NCI-H510A treated with DMSO at 0.1 percent for 48 hours (cell line): ENCODE results near the gene DLG4.
A peak's percentile ranks its signal among the peaks of the same experiment; 100 is the strongest.
"Not testable (repeated sequence)": the region's sequence is repeated elsewhere in the genome, so short reads cannot be mapped to it uniquely, and the experiment has no call there.

ENCODE experiments used
- DNase-seq: peaks from one replicate; lab custom pipeline; 2025; lab: John Stamatoyannopoulos, UW

The DLG4 gene

GRCh38 chr17:7249214-7249613 lies 29.6 kb upstream of the DLG4 start:
- no peak for DNase-seq

DNA sequence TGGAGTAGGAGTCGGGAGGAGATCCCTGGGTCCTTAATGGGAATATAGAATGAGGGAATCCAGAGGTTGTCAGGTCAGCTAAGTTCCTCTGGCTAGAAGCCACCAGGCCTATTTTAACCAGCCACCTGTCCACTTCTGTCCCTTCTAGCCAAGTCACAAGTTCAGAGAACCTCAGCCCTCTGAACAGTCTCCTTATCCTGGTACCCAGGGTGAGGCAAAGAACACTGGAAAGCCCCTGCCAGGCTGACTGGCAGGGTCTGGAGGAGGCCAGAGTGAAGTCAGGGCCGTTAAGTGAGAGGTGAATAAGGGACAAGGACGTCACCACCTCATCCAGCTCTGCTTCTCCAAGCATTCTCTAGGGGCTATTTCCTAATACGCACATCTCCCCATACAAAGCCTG lies 29.2 kb upstream of the DLG4 start:
- no peak for DNase-seq

- DNase-seq: no peak
Measured at GRCh38 chr17:7246779-7247178, 27.1 kb upstream of the DLG4 start.

DNA sequence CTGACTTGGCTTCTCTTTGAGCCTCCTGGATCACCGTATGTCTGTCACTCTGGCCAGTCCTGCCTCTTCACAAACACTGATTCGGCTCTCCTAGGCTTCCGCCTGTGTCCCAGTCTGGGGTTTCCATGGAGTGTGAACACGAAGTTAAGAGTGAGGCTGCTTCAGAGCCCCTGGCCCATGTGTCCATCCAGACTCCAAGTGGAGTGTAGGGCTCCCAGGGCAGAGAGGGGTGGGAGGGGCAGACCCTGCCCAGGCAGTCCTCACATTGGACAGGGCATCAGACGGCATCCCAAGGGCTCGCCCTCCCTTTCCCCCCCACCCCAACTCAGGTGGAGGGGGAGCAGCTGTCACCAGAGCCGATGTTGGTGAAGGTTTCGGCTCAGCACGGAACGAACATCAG lies 24.2 kb upstream of the DLG4 start:
- not testable (repeated sequence) for DNase-seq

GRCh38 chr17:7243453-7243729 lies 23.8 kb upstream of the DLG4 start:
- no peak for DNase-seq

- peak; percentile 93 for DNase-seq
Measured at GRCh38 chr17:7242717-7243452, 23.2 kb upstream of the DLG4 start.

GRCh38 chr17:7241783-7242716 lies 22.4 kb upstream of the DLG4 start, which contains the start of gene GABARAP:
Gene GABARAP, minus strand, starts transcription at chr17:7242449. Its CDS starts 119 bp downstream, at chr17:7242330.
- DNase-seq: peak; percentile 93

GRCh38 chr17:7241090-7241733 lies 21.6 kb upstream of the DLG4 start:
- no peak for DNase-seq

GRCh38 chr17:7240375-7240774 lies 20.7 kb upstream of the DLG4 start:
- DNase-seq: no peak

GRCh38 chr17:7239091-7240027 lies 19.7 kb upstream of the DLG4 start, which contains the start of gene PHF23:
Gene PHF23, minus strand, starts transcription at chr17:7239457. Its CDS starts 178 bp downstream, at chr17:7239279.
- peak; percentile 99 for DNase-seq

DNA sequence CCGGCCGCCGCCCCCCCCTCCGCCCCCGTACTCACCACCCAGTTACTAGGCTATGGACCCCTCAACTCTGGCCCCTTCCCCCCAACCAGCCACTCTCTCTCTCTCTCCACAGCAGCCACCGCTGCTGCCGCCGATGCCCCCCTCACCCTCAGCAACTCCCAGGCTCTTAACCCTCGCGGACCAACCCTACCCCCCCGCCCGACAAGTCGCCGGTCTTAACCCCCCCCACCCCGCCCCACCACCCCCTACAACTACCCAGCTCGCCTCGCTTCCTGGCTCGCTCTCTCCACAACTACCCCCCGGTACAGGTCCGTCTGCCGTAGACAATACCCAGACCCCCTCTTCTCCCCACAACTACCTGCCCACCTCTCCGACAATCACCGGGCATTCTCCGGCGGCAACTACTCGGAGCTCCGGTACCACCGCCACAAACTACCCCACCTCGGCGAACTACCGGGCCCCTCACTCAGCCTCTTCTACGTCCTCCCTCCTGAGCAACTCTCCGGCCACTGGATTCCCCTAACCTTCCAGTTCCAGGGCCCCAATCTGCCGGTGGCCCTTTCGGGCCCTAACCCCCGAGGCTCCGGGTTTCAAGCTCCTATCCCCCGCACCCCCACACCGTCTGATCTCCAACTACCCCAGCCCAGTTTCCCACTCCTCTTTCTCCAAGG lies 18.9 kb upstream of the DLG4 start:
- no peak for DNase-seq

DNA sequence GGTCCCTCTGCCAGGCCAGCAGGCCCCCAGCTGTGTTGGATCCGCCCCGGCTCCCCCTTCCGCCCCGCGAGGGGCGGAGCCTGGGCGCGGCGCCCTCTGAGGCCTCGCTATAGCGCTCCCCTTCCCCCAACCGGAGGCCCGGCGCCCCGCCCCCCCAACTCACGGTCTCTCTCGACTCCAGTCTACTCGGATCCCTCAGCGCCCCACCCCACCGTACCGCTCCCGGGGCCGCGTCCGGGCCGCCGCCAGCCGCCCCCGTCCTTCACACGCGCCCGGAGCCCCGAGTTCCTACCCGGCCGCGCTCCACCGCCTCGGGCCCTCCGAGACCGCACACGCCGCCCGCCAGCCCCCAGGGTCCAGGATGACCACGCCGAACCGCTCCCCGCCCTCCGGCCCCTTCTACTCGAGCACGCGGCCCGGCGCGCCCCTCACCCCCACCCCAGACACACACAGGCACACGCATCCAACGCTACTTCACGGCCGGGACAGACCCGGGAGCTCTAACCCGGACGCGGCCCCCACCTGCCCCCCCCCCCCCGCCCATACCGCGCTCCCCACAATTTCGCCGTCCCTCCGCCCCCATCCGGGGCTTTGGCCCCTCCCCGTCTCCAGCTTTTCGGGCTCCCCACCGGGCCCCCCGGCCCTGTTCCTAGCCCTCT lies 18.3 kb upstream of the DLG4 start:
- peak; percentile 70 for DNase-seq

DNA sequence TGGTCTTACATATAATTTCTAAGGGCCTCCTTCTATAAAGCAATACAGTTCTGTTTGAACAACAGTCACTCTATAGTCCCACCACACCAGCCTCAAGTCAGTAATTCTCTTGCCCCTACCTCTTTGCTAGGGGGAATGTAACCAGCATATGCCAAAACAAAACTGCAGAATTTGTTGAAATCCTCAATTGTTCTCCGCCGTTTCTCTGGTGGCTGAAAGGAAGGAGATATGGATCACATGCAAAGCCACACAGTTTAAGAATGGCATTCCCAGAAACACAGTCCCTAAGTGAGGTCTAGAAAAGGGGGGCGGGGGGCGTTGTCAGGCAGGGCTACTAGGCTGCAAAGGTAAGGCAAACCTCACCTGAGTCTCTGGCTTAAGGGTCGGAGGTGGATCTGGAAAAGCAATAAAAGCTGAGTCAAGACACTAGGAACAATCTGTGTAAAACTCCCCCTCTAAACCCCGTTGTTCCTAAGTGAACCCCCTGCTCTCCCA lies 17.7 kb upstream of the DLG4 start:
- no peak for DNase-seq

GRCh38 chr17:7236808-7237207 lies 17.2 kb upstream of the DLG4 start:
- no peak for DNase-seq

- no peak for DNase-seq
Measured at GRCh38 chr17:7235693-7236665, 16.3 kb upstream of the DLG4 start.

DNA sequence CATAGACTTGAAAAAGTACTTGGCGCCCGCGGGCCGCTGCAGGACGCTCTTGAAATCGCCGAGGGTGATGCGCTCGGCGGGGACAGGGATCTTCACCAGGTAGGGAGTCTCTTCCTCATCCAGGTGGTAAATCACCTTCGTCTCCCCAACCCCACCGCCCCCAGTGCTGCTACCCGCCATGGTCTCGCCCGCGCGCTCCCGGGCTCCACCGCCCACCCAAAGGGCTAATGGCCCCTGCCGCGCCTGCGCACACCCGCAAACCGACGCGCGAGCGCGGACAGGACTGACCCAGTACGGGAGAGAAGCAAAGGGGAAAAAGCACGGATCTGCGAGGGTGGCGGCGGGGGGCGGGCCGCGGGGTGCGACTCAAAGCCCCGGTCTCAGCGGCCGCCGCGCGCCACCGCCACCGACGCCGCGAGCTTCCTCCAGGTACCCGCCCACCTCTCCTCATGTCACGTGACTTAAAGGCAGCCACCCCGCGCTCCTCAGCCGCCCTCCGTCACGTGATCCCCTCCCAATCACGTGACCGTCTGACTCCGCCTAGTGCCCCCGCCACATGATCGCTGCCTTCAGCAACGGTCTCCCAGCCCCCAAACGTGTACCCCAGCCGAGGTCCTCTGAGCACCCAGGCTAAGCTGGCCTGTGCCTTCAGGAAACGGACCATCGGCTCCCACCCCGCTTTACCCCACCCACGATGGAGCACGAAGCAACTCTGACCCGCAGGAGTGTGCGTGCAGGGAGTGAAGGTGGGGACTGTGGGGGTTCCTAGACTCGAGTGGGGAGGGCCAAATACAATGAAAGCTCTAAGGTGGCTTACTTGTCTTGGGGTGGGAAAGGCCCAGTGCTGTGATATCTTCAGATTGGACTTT lies 14.7 kb upstream of the DLG4 start, which contains the start of gene DVL2:
TSS of gene DVL2 (minus strand) at position 435 of the 869 bp plus-strand sequence. CDS start at position 180, 255 bp downstream.
- peak; percentile 92 for DNase-seq

GRCh38 chr17:7233701-7234082 lies 14.1 kb upstream of the DLG4 start:
- peak; percentile 58 for DNase-seq

DNA sequence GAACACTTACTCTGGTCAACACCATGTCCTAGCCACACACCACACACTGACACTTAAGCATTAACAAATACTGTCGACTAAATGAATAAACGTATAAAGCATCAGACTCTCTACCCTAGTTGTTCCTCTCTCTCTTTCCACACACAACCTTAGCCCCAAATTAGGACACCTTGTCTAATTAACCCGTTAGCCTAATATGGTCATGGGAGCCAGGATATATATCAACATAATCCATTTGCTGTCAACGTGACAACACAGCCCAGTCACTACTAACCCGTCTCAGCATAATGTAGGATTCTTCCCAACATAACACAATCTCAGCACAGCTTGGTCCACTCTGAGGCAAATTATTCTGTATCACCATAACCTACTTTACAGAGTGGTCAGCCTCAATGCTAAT lies 12.5 kb upstream of the DLG4 start:
- no peak for DNase-seq
